ENCODE measurements around the gene RNASE7.

- TF ChIP-seq CTCF (IDR thresholded peaks at IDR 0.05) (no peak), POLR2A (IDR thresholded peaks at IDR 0.05) (no peak)
Measured at GRCh38 chr14:20996521-20996920, 45.6 kb upstream of the RNASE7 start.

Measured in uterus (tissue), 2 donors.